GM12892 (cell line): ENCODE results near the gene TANK.

Source experiments
- POLR2A ChIP-seq: IDR thresholded peaks from 2 replicates; pipeline ENCODE4 v1.6.1; 2011; ENCODE audit warnings: low read depth, low read length, control low read depth
- POLR2AphosphoS5 ChIP-seq: IDR thresholded peaks from 2 replicates; pipeline ENCODE4 v1.6.1; 2011; ENCODE audit warnings: low read depth, low read length, control low read depth

- no peak for TF ChIP-seq POLR2A
- TF ChIP-seq POLR2AphosphoS5: no peak
Observed at GRCh38 chr2:161118722-161119121, 41.5 kb upstream of the TANK start.
